Fibroblast of the conjunctiva (primary cell): ENCODE results near the gene PAX4.

Source experiments
- DNase-seq: peaks from one replicate; pipeline ENCODE4 v3.0.0-alpha.2; 2010; ENCODE audit warnings: low read depth

Gene PAX4

GRCh38 chr7:127618042-127618441 is at the start of gene PAX4:
PAX4 (minus strand) TSS chr7:127618142; CDS start chr7:127615928, 2,214 bp downstream.
- no peak for DNase-seq

GRCh38 chr7:127667017-127667670 is 49.2 kb upstream of the PAX4 start:
- DNase-seq = no peak

GRCh38 chr7:127666602-127667001 is 48.7 kb upstream of the PAX4 start:
- no peak for DNase-seq

- no peak for DNase-seq
Measured at GRCh38 chr7:127665922-127666321, 48.0 kb upstream of the PAX4 start.

- DNase-seq = no peak
Measured at GRCh38 chr7:127658970-127659630, 41.2 kb upstream of the PAX4 start.

- DNase-seq = no peak
Measured at GRCh38 chr7:127657500-127657899, 39.6 kb upstream of the PAX4 start.

GRCh38 chr7:127655720-127656119 is 37.8 kb upstream of the PAX4 start:
- DNase-seq = no peak

GRCh38 chr7:127654404-127655394 is 36.8 kb upstream of the PAX4 start:
- no peak for DNase-seq

GRCh38 chr7:127653396-127653795 is 35.5 kb upstream of the PAX4 start:
- DNase-seq = no peak

GRCh38 chr7:127652333-127653248 is 34.6 kb upstream of the PAX4 start:
- no peak for DNase-seq

- DNase-seq = peak; percentile 98
Measured at GRCh38 chr7:127651556-127652332, 33.8 kb upstream of the PAX4 start, which contains the start of gene SND1. SND1 (plus strand) TSS chr7:127652194; CDS start chr7:127652374, 180 bp downstream.

GRCh38 chr7:127650847-127651555 is 33.1 kb upstream of the PAX4 start:
- DNase-seq = no peak

GRCh38 chr7:127648986-127649385 is 31.0 kb upstream of the PAX4 start:
- no peak for DNase-seq

- DNase-seq = no peak
Measured at GRCh38 chr7:127647636-127648035, 29.7 kb upstream of the PAX4 start.

- DNase-seq = no peak
Measured at GRCh38 chr7:127644484-127644883, 26.5 kb upstream of the PAX4 start.

GRCh38 chr7:127638197-127638596 is 20.3 kb upstream of the PAX4 start:
- no peak for DNase-seq

- DNase-seq = no peak
Measured at GRCh38 chr7:127635659-127636285, 17.8 kb upstream of the PAX4 start.

GRCh38 chr7:127632276-127632910 is 14.5 kb upstream of the PAX4 start:
- DNase-seq = peak; percentile 51

- DNase-seq = no peak
Measured at GRCh38 chr7:127629268-127629854, 11.4 kb upstream of the PAX4 start.
